EH (cell line): ENCODE measurements around the gene PTK7.

ENCODE experiments used
- DNase-seq: peaks from one replicate; pipeline ENCODE4 v3.0.0-alpha.2; 2015; ENCODE audit warnings: low read depth

Gene PTK7

DNA sequence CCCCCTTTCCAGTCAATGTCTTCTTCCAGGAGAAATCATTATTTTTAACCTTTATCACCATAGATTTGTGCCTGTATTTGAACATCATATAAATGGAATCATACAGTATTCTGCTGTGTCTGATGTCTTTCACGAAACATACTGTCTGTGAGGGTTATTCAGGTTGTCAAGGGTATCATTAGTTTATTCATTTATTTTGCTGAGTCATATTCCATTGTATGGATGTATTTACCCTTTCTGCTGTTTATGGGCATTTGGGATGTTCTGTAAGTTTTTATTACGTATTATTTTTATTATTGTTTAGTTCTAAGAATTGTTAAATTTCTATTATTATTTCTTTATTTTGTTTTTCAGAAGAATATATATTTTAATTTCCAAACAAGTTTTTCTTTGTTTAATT is 131.2 kb downstream of the PTK7 start:
- no peak for DNase-seq
